SU-DHL-6 (cell line): Measurements from ENCODE around the gene CFAP54.

Experiments used
- H2AFZ ChIP-seq: fragments of 200-600 bp; sonication (generic); 2 replicates; pipeline ENCODE4 v1.6.1; 2014; ENCODE audit warnings: low read depth, mild to moderate bottlenecking, moderate library complexity, mixed read lengths, antibody characterized with exemption, low read length; ENCODE audit not compliant: severe bottlenecking
- H3F3A ChIP-seq: fragments of 200-600 bp; shearing (Covaris generic); 2 replicates; pipeline ENCODE4 v1.6.0; 2016; ENCODE audit warnings: antibody characterized with exemption, mild to moderate bottlenecking; ENCODE audit not compliant: insufficient read depth
- H3K27ac ChIP-seq: fragments of 200-600 bp; sonication (generic); 2 replicates; pipeline ENCODE4 v1.5.1; 2016; ENCODE audit warnings: low read depth, mild to moderate bottlenecking, low read length, moderate library complexity, mixed read lengths
- H3K27me3 ChIP-seq: fragments of 200-600 bp; sonication (generic), shearing (Covaris generic); 2 replicates; pipeline ENCODE4 v1.6.0; 2014; ENCODE audit warnings: mild to moderate bottlenecking, low read length
- H3K36me3 ChIP-seq: fragments of 200-600 bp; sonication (generic); 2 replicates; pipeline ENCODE4 v1.6.1; 2014; ENCODE audit warnings: mild to moderate bottlenecking, low read length, mixed read lengths
- H3K4me2 ChIP-seq: fragments of 300-600, 200-600 bp; shearing (Covaris generic), sonication (generic); 2 replicates; pipeline ENCODE4 v1.6.0; 2014; ENCODE audit warnings: low read length, low read depth, mild to moderate bottlenecking; ENCODE audit not compliant: poor library complexity, severe bottlenecking
- H3K4me3 ChIP-seq: fragments of 200-600 bp; sonication (generic); 2 replicates; pipeline ENCODE4 v1.5.1; 2014; ENCODE audit warnings: antibody characterized with exemption, low read length, mild to moderate bottlenecking, mixed read lengths; ENCODE audit not compliant: insufficient read depth, poor library complexity, severe bottlenecking
- H3K79me2 ChIP-seq: fragments of 200-600 bp; sonication (generic); 2 replicates; pipeline ENCODE4 v1.6.1; 2014; ENCODE audit warnings: mild to moderate bottlenecking, low read length, moderate library complexity; ENCODE audit not compliant: insufficient read depth
- H3K9ac ChIP-seq: fragments of 200-600 bp; sonication (generic); 2 replicates; pipeline ENCODE4 v1.7.0; 2014; ENCODE audit warnings: mild to moderate bottlenecking, low read length
- H3K9me2 ChIP-seq: fragments of 200-600 bp; sonication (generic); replicated peaks from 2 replicates; pipeline ENCODE4 v1.6.1; 2014; ENCODE audit warnings: low read length; ENCODE audit not compliant: insufficient read depth
- H3K9me3 ChIP-seq: fragments of 200-600 bp; sonication (generic); 2 replicates; pipeline ENCODE4 v1.6.1; 2014; ENCODE audit warnings: low read length, mixed read lengths; ENCODE audit not compliant: insufficient read depth
- H4K20me1 ChIP-seq: fragments of 200-600 bp; sonication (generic); 2 replicates; pipeline ENCODE4 v1.6.1; 2014; ENCODE audit warnings: low read depth, mild to moderate bottlenecking, antibody characterized with exemption, low read length, moderate library complexity, mixed read lengths
- CTCF ChIP-seq: fragments of 200-600 bp; sonication (generic); IDR thresholded peaks from one replicate; pipeline ENCODE4 v1.5.1; 2017; ENCODE audit warnings: antibody characterized with exemption, mild to moderate bottlenecking, low read length, moderate library complexity; ENCODE audit not compliant: insufficient read depth, poor library complexity, severe bottlenecking
- EZH2phosphoT487 ChIP-seq: fragments of 200-600 bp; sonication (generic), shearing (Covaris generic); conservative IDR thresholded peaks from 2 replicates; pipeline ENCODE4 v1.6.1; 2018; ENCODE audit warnings: mild to moderate bottlenecking, antibody characterized with exemption, low read length, moderate library complexity, mixed read lengths

CFAP54 gene

GRCh38 chr12:96474206-96474605, 15.2 kb upstream of the CFAP54 start:
- Histone ChIP-seq H3K9me3 (no peaks in the 10 kb centered on the region), H4K20me1 (no peaks in the 10 kb centered on the region), H2AFZ (no peak overlapping the region), H3K27ac (no peak overlapping the region), H3K79me2 (no peaks in the 10 kb centered on the region), H3F3A (no peaks in the 10 kb centered on the region), H3K9ac (no peak overlapping the region), H3K4me2 (no peak overlapping the region), H3K36me3 (no peaks in the 10 kb centered on the region), H3K4me3 (no peak overlapping the region), H3K9me2 (no peaks in the 10 kb centered on the region), H3K27me3 (no peaks in the 10 kb centered on the region)
- TF ChIP-seq CTCF (no peak), EZH2phosphoT487 (no peak)

DNA sequence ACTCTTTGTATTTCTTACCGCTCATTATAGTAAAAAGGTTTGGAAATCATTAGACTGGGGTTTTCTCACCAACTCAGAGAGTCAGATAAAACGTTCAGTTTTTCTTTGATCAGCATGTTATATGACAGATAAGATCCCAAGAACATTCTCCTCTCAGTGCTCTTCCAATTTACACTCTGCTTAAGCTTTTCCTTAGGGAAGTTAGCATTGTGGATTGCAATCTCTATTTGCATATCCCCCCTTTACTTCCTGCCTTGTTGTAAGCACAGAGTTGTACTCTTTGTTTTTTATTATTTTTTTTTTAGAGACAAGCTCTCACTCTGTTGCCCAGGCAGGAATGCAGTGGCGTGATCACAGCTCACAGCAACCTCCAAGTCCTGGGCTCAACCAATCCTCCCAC, 11.4 kb upstream of the CFAP54 start:
- no peak overlapping the region for H3K4me2 ChIP-seq
- TF ChIP-seq EZH2phosphoT487 (no peak), CTCF (no peak)
- H3K36me3 ChIP-seq, result no peaks in the 10 kb centered on the region
- H3K79me2 ChIP-seq, result no peaks in the 10 kb centered on the region
- H3K9ac ChIP-seq, result no peak overlapping the region
- no peak overlapping the region for H3K4me3 ChIP-seq
- H3K27me3 ChIP-seq, result no peaks in the 10 kb centered on the region
- H3K9me2 ChIP-seq, result no peaks in the 10 kb centered on the region
- no peaks in the 10 kb centered on the region for H4K20me1 ChIP-seq
- H3K9me3 ChIP-seq, result no peaks in the 10 kb centered on the region
- no peaks in the 10 kb centered on the region for H3F3A ChIP-seq
- H2AFZ ChIP-seq, result no peak overlapping the region
- no peak overlapping the region for H3K27ac ChIP-seq

- Histone ChIP-seq H2AFZ (no peak overlapping the region), H4K20me1 (no peaks in the 10 kb centered on the region), H3K27ac (no peak overlapping the region), H3K9ac (no peak overlapping the region), H3K9me3 (no peaks in the 10 kb centered on the region), H3F3A (no peaks in the 10 kb centered on the region), H3K27me3 (no peaks in the 10 kb centered on the region), H3K79me2 (no peaks in the 10 kb centered on the region), H3K4me3 (no peak overlapping the region), H3K36me3 (no peaks in the 10 kb centered on the region), H3K4me2 (no peak overlapping the region), H3K9me2 (no peaks in the 10 kb centered on the region)
- no peak for TF ChIP-seq CTCF
- TF ChIP-seq EZH2phosphoT487, result no peak
Observed at GRCh38 chr12:96482086-96482485, 7.3 kb upstream of the CFAP54 start.

DNA sequence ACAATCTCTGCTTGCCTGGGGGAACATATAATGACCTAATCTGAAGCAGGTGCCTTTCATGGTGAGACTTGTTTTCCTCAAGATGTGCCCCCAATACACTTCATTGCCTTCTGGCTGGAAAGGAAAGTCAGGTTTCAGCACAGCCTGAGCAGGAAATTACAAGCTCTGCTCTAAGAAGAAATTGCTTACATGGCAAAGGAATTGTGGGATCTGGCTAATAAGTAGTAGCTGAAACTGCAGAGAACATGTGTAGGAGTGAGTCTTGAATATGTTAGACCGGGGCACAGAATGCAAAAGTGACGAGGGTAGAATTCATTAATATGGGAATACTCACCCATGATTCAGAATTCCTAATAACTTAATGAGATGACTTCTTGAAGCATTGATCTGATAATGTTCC, 6.3 kb upstream of the CFAP54 start:
- H3K27me3 ChIP-seq, result no peaks in the 10 kb centered on the region
- no peak overlapping the region for H3K27ac ChIP-seq
- H3K79me2 ChIP-seq, result no peaks in the 10 kb centered on the region
- no peaks in the 10 kb centered on the region for H3K9me3 ChIP-seq
- no peaks in the 10 kb centered on the region for H3F3A ChIP-seq
- no peak overlapping the region for H3K4me2 ChIP-seq
- H3K36me3 ChIP-seq, result no peaks in the 10 kb centered on the region
- no peaks in the 10 kb centered on the region for H3K9me2 ChIP-seq
- no peak overlapping the region for H3K9ac ChIP-seq
- H3K4me3 ChIP-seq, result no peak overlapping the region
- H4K20me1 ChIP-seq, result no peaks in the 10 kb centered on the region
- no peak overlapping the region for H2AFZ ChIP-seq
- TF ChIP-seq CTCF (no peak), EZH2phosphoT487 (no peak)
